HG03520 (cell line): Measurements from ENCODE around the gene MICAL2.

ENCODE experiments used
- ATAC-seq: cut with Tn5 transposase; IDR thresholded peaks from one replicate; pipeline ENCODE4 v1.9.1; 2021; ENCODE audit warnings: mild to moderate bottlenecking, moderate library complexity; ENCODE audit not compliant: unreplicated experiment

Gene MICAL2

DNA sequence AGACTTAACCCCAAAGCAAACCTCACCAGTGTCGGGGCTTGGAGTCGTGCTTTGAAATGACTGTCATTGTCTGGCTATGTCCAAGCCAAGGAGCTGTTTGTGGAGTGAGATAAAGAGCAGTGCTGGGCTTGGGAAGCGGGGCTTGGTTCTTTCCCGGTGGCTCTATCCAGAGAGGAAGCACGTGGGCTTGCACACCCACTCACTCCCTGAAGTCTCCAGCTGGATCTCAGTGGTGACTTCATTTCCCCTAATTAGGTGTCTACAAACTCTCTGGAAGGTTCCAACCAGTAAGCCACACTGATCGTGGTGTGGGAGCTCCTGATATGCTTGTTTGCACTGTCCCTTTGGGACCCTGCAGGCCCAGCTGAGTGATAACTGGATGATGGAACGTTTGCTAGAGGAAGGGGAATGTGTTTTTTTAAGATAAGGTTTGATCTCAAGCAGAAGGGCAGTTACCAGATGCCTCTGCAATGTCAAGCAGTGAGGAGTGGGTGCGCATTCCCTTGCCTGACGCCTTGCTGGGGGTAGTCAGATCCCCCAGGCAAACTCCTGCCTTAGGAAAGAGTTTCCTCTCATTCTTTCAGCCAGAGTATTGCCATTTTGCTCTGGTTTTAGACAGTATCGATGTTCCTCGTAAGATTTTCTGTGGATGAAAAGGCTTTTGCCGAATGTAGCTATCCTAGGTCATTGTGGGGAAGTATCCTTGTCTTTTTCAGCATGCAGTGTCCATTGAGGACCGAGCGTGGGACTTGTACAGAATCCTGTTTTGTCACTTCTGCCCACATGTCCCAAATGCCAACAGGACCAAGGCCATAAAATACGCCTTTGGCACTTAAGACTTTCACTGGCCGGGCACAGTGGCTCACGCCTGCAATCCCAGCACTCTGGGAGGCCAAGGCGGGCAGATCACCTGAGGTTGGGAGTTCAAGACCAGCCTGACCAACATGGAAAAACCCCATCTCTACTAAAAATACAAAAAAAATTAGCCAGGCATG lies 90.9 kb downstream of the MICAL2 start:
- ATAC-seq = no peak

DNA sequence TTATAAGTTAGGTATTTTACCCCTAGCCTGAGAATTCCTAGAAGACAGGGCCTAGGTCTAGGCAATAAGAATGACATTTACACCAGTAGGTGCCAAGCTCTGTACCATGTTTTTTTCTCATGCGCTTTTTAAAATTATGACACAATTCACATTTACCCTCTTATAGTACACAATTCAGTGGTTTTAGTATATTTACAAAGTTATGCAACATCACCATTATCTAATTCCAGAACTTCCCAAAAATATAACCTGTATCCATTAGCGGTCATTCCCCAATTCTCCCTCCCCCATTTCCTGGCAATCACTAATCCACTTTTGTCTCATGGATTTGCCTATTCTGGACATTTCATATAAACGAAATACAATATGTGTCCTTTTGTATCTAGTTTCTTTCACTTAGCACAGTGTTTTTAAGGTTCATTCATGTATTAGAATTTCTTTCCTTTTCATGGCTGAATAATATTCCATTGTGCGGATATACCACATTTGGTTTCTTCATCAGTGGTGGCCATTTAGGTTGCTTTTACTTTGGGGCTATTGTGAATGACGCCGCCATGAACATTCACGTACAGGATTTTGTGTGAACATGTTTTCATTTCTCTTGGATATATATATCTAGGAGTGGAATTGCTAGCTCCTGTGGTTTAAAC lies 92.4 kb downstream of the MICAL2 start:
- no peak for ATAC-seq

DNA sequence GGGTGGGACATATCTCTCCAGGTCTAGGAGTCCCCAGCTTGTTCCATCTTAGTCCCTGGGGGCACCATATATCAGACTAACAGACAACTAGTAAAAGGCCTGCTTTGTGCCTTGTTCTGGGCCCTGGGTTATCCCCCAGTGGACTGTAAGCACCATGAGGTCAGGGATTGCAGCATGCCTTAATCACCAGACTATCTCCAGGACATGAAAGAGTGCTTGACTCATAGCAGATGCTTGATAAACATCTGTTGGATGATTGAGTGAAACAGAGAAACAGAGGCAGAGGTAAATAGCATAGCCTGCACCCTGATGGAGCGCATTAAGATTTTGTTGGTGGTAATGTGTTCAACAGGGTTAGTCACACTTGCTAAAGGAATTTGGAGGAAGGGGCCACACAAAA lies 94.1 kb downstream of the MICAL2 start:
- ATAC-seq = no peak

DNA sequence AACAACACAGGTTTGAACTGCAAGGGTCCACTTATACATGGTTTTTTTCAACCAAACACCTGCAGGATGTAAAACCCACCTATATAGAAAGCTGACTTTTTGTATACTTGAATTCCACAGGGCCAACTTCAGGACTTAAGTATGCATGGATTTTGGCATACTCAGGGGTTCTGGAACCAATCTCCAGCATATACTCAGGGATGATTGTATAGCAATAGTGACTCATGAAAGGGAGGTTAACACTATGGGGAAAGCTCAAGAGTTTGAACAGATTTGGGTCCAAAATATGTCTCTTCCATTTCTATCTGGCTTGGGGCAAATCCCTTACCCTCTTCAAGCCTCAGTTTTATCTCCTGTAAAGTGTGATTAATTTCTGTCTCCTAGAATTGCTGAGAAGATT lies 94.9 kb downstream of the MICAL2 start:
- ATAC-seq = no peak

DNA sequence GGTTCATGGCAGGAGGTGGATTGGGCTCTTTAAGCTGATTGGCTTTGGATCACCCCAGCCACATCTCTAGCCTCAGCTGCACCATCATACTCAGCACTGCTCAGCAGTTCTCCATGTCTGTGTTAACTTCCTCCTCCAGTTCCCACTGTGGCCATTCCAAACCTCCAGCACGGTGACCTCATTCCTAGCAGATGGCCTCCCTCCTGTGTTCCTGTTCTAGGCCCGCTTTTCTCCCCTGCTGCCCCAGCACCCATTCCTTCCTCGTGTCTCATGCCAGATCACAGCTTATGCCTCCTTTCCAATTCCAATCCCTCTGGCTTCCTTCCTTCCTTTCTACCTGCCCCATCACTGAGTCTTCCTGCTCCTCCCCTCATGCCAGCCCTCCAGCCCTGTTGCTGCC lies 96.1 kb downstream of the MICAL2 start:
- ATAC-seq = no peak

DNA sequence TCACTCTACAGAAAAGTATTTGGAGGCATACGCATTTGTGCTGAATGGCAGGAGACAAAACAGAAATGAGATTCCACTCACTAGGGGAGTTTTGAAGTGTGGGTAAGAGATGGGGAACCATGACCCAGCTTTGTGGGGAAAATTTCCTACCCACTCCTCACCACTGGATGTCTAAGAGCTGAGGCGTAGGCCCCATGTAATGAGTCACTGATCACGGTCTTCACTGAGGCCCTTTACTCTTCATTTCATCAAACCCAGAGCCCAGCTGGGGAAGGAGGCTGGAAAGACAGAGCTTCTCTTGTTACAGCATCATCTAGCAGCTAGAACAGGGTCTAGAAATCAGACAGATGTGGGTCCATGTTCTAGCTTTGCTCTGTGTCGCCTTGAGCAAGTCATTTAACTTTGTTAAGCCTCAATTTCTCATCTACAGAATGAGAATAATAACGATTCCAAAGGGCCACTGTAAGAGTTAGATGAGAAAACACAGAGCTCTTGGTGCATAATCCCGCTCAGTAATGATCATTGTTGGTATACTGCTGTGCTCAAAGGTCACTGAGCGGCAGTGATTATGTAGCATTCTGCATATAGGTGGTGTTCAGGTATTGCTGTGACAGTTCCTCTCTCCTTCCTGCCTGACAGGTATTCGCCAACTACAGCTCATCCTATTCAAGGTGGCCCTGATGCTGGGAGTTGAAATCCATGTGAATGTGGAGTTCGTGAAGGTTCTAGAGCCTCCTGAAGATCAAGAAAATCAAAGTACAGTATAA lies 97.2 kb downstream of the MICAL2 start:
- no peak for ATAC-seq

DNA sequence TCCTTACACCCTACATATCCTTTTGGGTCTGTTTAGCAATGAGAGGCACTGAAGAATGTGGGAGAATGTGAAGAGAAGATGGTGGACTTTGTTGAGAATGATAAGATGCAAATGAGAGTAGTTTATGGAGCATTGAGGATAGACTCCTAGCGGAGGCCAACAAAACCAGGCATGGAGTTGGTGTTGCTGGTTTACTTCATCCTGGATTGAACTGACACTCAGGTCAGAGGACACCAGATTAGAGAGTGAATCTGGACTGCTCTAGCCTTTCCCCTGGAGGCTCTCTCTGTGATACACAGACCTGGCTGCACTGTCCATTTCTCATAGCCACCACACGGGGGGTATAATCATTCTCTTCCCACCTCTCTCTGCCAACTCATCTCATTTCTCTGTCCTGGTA lies 98.7 kb downstream of the MICAL2 start:
- ATAC-seq = no peak

DNA sequence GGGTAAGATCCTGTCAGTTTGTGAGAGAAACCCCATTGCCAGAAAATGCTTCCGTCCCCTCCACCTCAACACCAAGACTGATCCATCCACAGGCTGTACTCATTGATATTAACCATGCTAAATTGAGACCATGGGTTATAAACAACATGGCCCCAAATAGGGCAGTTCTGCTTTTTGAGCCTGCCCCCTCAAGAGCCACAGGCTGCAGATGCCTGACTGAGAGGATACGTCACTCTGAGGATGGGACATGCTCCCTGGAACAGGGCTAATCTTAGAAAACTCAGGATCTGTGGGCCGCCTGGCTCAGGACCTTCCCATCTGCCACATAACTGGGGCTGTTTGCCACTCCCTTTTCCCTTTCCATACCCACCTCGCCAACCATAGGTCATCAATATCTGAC lies 99.8 kb downstream of the MICAL2 start:
- ATAC-seq = no peak

DNA sequence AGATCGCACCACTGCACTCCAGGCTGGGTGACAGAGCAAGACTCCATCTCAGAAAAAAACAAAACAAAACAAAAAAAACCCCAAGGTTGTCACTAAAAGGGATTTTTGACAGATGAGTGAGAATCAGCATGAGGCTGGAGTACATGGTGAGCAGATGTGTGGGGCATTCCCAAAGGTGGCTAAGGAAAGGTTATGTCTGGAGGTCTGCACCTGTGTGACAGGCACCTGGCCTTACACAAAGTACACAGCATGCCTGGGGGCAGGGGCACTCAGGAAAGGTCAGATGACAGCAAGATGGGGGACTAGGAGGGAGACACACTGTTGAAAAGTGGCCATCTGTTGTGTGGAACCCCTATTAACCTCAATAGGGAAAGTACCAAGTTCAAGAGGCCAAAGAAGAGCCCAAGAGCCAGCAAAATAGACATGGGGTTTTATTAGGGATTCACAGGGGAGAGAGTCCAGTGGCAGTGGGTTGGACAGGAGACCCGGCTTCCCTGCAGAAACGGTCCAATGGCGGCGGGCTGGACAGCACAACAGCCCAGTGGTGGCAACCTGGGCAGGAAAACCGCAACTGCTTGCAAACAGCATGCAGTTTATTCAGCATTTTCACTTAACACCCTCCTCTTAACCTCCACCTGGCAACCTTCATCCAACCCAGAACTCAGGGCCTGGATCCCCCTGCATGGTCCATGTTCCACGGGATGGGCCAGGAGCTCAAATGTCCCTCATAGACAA lies 101.1 kb downstream of the MICAL2 start:
- no peak for ATAC-seq

DNA sequence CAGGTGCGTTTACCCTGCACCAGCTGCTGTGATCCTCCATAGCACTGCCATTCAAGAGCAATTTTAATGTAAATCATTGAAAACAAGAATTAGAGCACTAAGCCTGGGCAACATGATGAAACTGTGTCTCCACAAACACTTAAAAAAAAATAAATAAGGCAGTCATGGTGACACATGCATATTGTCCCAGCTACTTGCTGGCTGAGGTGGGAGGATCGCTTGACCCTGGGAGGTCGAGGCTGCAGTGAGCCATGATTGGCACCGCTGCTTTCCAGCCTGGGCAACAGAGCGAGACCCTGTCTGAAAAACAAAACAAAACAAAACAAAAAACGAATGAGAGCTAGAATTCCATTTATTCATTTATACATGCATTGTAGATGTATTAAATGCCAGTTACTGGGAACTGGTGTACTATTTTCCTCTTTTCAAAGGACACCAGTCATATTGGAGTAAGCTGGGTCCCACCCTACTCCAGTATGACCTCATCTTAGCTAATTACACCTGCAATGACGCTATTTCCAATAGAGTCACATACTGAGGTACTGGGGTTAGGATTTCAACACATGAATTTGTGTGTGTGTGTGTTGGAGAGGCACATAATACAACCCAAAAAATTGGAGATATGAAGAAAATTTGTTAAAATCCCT lies 101.9 kb downstream of the MICAL2 start:
- no peak for ATAC-seq

DNA sequence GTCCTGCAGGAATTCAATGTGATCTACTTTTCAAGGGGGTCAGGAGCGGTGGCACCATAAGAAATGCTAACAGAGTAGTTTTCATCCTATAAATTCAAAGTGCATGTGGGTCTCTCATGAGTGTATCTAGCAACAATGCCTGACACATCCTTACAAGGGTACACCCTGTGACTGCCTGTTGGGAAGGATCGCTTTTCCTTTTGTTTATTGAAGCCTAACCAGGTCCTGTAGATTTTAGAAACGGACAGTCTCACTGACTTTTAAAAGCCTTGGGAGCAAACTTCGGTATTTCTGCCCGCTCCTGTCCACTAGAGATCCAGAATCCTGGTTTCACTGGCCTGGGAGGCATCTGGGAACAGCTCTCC lies 102.4 kb downstream of the MICAL2 start:
- ATAC-seq = no peak

DNA sequence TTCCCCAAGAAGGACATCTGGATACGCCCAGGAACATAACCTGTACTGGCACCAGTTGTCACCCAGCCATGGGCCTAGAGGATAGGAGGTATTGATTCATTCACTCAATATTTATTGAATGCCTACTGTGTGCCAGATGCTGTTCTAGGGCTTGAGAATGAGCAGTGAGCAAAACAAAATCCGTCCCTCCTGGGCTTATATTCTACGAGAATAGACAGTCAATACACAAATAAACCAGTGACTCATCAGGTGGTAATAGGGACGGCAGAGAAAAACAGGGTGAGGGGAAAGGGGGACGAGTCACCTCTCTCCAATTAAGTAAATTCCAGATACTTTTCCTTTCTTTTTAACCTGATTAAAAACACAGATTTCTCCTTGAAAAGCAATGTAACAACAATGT lies 103.5 kb downstream of the MICAL2 start:
- no peak for ATAC-seq

DNA sequence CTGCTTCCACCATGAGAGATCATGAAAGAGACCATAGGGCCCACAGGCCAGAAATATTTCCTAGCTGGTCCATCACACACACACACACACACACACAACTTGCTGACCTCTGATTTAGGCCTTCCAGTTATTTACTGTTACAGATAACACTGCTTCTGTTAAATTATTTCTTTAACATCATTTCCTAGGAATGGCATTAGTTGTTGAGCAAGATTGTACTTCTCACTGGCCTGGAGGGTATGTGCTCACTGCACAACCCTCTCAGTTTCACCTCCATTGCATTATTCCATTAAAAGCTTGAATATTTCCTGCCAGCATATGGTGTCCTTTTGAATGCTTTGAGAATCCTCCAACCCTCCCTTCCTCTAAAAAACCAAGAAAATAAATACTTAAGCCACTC lies 104.4 kb downstream of the MICAL2 start:
- no peak for ATAC-seq

DNA sequence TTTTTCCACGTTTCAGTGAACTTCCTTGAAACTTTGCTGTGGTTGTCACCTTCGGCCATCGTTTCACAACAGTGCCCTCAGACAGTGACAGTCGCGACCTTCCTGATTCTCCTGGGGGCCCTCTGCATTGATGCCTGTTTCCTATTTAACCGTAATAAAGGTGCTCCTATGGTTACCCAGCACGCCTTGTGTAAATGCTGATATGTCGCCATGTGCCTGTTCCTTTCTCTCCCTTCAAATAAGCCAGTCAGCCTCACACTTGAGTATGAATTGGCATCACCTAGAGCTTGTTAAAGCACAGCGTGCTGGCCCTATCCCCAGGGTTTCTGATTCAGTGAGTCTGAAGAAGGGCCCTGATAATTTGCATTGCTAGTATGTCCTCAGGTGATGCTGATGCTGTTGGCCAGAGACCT lies 104.8 kb downstream of the MICAL2 start:
- ATAC-seq = no peak

DNA sequence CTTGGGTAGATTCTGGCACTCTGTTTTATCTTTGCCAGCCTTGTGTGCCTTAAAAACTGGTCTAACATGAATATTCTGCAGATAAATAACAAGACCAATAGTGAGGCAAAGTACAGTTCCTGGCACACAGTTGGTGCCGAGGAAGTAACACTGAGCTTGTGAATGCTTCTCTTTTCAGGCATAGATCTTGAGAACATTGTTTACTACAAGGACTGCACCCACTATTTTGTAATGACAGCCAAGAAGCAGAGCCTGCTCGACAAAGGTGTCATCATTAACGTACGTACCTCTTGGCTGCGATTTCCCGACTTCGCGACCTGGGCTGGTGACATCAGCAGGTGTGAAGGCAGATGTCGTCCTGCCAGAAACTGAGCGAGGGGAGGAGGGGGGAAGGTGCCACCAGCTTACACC lies 105.7 kb downstream of the MICAL2 start:
- ATAC-seq = no peak

DNA sequence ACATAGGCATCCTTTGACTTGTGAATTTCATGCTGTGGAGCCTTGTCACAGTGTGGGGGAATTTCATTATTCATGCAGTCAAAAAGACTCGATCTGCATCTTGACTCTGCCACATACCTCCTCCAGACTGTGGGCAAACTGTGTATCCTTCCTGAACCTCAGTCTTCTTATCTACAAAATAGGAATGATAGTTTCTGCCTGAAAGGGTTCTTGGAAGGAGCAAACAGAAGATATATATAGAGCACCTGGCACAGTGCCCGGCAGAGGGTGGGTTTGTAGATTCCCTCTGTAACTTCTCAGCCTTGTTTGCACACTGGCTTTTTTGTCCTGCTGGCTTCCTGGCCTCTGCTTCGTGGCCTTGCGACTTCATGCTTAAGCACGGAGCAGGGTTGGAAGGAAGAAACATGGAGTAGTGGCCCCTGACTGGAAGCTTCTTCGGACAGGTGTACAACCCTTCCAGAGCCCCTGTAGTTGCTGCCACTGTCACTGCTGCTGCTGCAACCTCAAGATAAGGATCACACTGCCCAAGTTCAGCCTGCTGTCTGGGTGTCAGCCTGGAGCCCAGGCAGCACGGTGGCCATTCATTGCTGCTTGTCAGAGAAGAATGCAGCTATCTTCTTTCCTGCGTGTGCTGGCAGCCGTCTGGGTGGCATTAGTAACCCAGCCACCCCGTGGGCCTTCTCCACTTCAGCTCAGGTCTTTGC lies 106.4 kb downstream of the MICAL2 start:
- no peak for ATAC-seq

DNA sequence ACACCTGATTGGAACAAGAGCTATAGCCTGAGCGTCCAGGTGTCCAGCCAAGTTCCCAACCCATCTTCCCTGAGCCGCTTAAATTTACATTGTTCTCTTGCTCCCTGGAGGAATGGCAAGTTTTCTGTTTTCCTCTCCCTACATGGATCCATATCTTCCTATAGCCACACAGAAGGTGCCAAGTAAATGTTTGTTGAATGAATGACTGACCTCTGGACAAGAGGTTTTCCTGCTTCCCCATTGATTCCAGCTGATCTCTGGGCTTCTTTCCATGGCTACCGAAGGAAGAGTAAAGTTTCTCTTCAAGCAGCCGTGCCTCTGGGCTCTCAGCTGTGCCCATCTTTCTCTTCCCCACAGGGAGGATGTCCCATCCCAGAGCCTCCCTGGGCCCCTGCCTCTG lies 107.5 kb downstream of the MICAL2 start:
- no peak for ATAC-seq

DNA sequence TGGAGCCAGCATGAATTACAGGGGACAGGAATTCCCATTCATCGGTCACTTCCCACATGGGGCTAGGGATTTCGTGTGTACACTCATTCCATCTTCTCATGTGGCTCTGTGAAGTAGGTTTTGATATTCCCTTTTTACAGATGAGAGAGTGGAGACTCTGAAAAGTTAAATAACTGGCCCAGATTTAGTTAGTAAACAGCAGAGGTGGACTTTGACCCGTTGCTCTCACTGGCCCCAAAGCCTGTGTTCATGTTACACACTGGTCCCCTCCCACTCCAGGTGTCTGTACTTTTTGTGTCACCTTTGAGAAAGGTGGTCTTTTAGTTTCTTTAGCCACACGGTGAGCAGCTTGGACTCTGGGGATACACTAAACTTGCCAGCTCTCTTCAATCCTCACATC lies 108.5 kb downstream of the MICAL2 start:
- no peak for ATAC-seq

DNA sequence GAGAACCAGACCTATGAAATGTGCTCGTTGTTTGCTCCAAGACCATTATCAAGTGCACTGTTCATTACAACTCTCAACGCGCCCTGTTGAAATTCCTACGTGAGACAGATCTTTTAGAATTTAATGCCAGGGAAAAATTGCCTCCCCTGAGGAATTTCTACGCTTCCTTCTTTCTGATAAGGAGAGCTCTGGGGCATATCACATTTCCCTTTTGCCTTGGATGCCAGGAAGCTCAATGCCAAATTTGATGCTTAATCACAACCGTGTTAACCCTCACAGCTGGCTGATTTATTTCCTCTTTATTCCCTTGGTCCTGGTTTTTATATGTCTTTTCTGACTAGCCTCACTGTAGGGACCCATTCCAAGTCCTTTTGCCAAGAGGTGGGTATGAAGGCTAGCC lies 109.4 kb downstream of the MICAL2 start:
- ATAC-seq = no peak

DNA sequence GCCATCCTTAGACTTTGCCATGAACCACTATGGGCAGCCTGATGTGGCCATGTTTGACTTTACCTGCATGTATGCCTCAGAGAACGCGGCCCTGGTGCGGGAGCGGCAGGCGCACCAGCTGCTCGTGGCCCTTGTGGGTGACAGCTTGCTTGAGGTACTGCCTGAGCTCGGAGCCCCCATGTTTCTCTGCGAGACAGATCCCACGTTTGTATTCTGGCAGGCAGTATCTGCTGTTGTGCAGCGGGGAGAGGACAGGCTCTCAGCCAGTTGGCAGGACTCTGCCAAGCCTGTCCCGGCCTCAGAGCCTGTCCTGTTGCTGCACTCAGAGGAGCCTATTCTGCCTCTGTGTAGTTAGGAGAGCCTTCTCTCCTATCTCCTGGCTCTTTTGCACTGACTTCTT lies 109.9 kb downstream of the MICAL2 start:
- no peak for ATAC-seq
